Activated T-cell treated with anti-CD3 and anti-CD28 coated beads, Interleukin-2, amount 50 U/mL, for 1 hour (primary cell): ENCODE data around the gene MYL7.
"Not testable (repeated sequence)": the region's sequence is repeated elsewhere in the genome, so short reads cannot be mapped to it uniquely, and the experiment has no call there.

Source experiments
- DNase-seq: peaks from one replicate; pipeline ENCODE4 v3.0.0-alpha.2; 2020

Gene MYL7

GRCh38 chr7:44171901-44172300 is 30.8 kb upstream of the MYL7 start:
- DNase-seq: not testable (repeated sequence)

- no peak for DNase-seq
Observed at GRCh38 chr7:44167920-44168319, 26.8 kb upstream of the MYL7 start.

GRCh38 chr7:44163591-44163990 is 22.5 kb upstream of the MYL7 start:
- no peak for DNase-seq

- no peak for DNase-seq
Observed at GRCh38 chr7:44162785-44163395, 21.8 kb upstream of the MYL7 start.

- no peak for DNase-seq
Observed at GRCh38 chr7:44162179-44162578, 21.0 kb upstream of the MYL7 start.

GRCh38 chr7:44161371-44161770 is 20.2 kb upstream of the MYL7 start:
- DNase-seq: no peak

- no peak for DNase-seq
Observed at GRCh38 chr7:44159824-44160630, 18.9 kb upstream of the MYL7 start.

GRCh38 chr7:44158873-44159631 is 17.9 kb upstream of the MYL7 start:
- DNase-seq: no peak

- no peak for DNase-seq
Observed at GRCh38 chr7:44158096-44158872, 17.2 kb upstream of the MYL7 start.

- no peak for DNase-seq
Observed at GRCh38 chr7:44157116-44158080, 16.3 kb upstream of the MYL7 start.

- DNase-seq: no peak
Observed at GRCh38 chr7:44156453-44157010, 15.4 kb upstream of the MYL7 start.

GRCh38 chr7:44155191-44156185 is 14.4 kb upstream of the MYL7 start:
- no peak for DNase-seq

- DNase-seq: no peak
Observed at GRCh38 chr7:44154703-44155102, 13.6 kb upstream of the MYL7 start.

- no peak for DNase-seq
Observed at GRCh38 chr7:44153948-44154335, 12.8 kb upstream of the MYL7 start.

GRCh38 chr7:44152971-44153947 is 12.1 kb upstream of the MYL7 start:
- DNase-seq: no peak

GRCh38 chr7:44151956-44152355 is 10.8 kb upstream of the MYL7 start:
- DNase-seq: no peak

GRCh38 chr7:44150966-44151941 is 10.1 kb upstream of the MYL7 start:
- no peak for DNase-seq

- DNase-seq: no peak
Observed at GRCh38 chr7:44150466-44150832, 9.3 kb upstream of the MYL7 start.
